MCF 10A (cell line): ENCODE data around the gene PLXDC2. TPM values are rescaled to one million over a fixed set of nuclear protein-coding genes. Genes with fewer than 3 reads are reported as not detected.

Experiments
- BruUV-seq: library from RNA; stranded (reverse); fragments of 400-500 nt; replicated peaks from 2 replicates; lab custom pipeline; 2021; lab: Mats Ljungman, UMichigan
- CTCF ChIA-PET: fragments of 300-600 bp; sonication (Branson Sonifier 250); formaldehyde crosslinking; extraction: SDS; loops from one replicate; lab custom pipeline; 2021; ENCODE audit warnings: antibody characterized with exemption, inconsistent platforms; lab: Yijun Ruan, JAX
- POLR2A ChIA-PET: fragments of 300-600, 350-650 bp; sonication (Branson Sonifier 250); formaldehyde crosslinking; extraction: SDS; loops from one replicate; lab custom pipeline; 2020; ENCODE audit warnings: antibody characterized with exemption, inconsistent platforms; lab: Yijun Ruan, JAX
- DNase-seq: peaks from one replicate; pipeline ENCODE4 v3.0.0-alpha.2; 2018; ENCODE audit not compliant: unreplicated experiment
- H3K27ac Mint-ChIP-seq: one replicate; pipeline ENCODE4 v1.8.0; 2022; ENCODE audit warnings: mild to moderate bottlenecking, low read depth, mixed read lengths; ENCODE audit not compliant: unreplicated experiment
- H3K27me3 Mint-ChIP-seq: one replicate; pipeline ENCODE4 v1.8.0; 2022; ENCODE audit warnings: mixed read lengths; ENCODE audit not compliant: insufficient read depth, unreplicated experiment
- H3K36me3 Mint-ChIP-seq: one replicate; pipeline ENCODE4 v1.8.0; 2022; ENCODE audit warnings: mild to moderate bottlenecking, moderate library complexity, mixed read lengths; ENCODE audit not compliant: insufficient read depth, unreplicated experiment
- H3K4me1 Mint-ChIP-seq: one replicate; pipeline ENCODE4 v1.8.0; 2022; ENCODE audit warnings: mixed read lengths; ENCODE audit not compliant: insufficient read depth, unreplicated experiment
- H3K4me3 Mint-ChIP-seq: one replicate; pipeline ENCODE4 v1.8.0; 2022; ENCODE audit warnings: mild to moderate bottlenecking, moderate library complexity, mixed read lengths; ENCODE audit not compliant: unreplicated experiment
- H3K9me3 Mint-ChIP-seq: one replicate; pipeline ENCODE4 v1.8.0; 2022; ENCODE audit warnings: mixed read lengths; ENCODE audit not compliant: unreplicated experiment
- CTCF ChIP-seq: fragments of 200-600 bp; IDR thresholded peaks from one replicate; pipeline ENCODE4 v1.8.0; 2022; ENCODE audit warnings: antibody characterized with exemption, mild to moderate bottlenecking; ENCODE audit not compliant: unreplicated experiment
- intact Hi-C: fragments of 100-400 bp; cut with micrococcal nuclease; formaldehyde crosslinking; loops from 2 replicates; pipeline ENCODE4 v1.14.1; 2022
- total RNA-seq: library from RNA; stranded (reverse); gene quantifications from 2 replicates; pipeline ENCODE4 v1.2.3, GENCODE V29; 2022

The PLXDC2 gene
- total RNA-seq, 1 experiment from 2014 or later = 23.3 TPM

- Mint-ChIP-seq H3K4me3 (no peak overlapping the region), H3K27me3 (no peaks in the 10 kb centered on the region), H3K9me3 (peaks cover 8% of the 10 kb centered on the region), H3K4me1 (peaks cover 10% of the 10 kb centered on the region), H3K27ac (no peak overlapping the region), H3K36me3 (no peaks in the 10 kb centered on the region)
- TF ChIP-seq CTCF = no peak
- BruUV-seq = no TSS peak
- CTCF ChIA-PET = no interaction called here
- POLR2A ChIA-PET = interaction anchor here (0.7 kb wide), 1 partner anchor 11 kb away, joined by 3 read pairs; no protein-coding TSS in a partner anchor
- intact Hi-C loops = no loop called here
- DNase-seq = no peak
Observed at GRCh38 chr10:20013991-20014750, 197.9 kb downstream of the PLXDC2 start.

- H3K27me3 Mint-ChIP-seq = no peaks in the 10 kb centered on the region
- H3K27ac Mint-ChIP-seq = no peak overlapping the region
- H3K4me3 Mint-ChIP-seq = no peak overlapping the region
- peaks cover 16% of the 10 kb centered on the region for H3K4me1 Mint-ChIP-seq
- POLR2A ChIA-PET = interaction anchor here (1.2 kb wide), 1 partner anchor 11 kb away, joined by 3 read pairs; no protein-coding TSS in a partner anchor
- no peak for TF ChIP-seq CTCF
- no TSS peak for BruUV-seq
- peak; percentile 63 for DNase-seq
- intact Hi-C loops = no loop called here
- CTCF ChIA-PET = no interaction called here
- peaks cover 8% of the 10 kb centered on the region for H3K9me3 Mint-ChIP-seq
- no peaks in the 10 kb centered on the region for H3K36me3 Mint-ChIP-seq
Observed at GRCh38 chr10:20017961-20018360, 201.7 kb downstream of the PLXDC2 start.

- peaks cover 11% of the 10 kb centered on the region for H3K4me1 Mint-ChIP-seq
- no TSS peak for BruUV-seq
- H3K4me3 Mint-ChIP-seq = no peak overlapping the region
- ChIA-PET POLR2A (no interaction called here), CTCF (interaction anchor here (1.2 kb wide), 1 partner anchor 10 kb away, joined by 3 read pairs; no protein-coding TSS in a partner anchor)
- intact Hi-C loops = no loop called here
- no peak for TF ChIP-seq CTCF
- H3K9me3 Mint-ChIP-seq = peaks cover 2% of the 10 kb centered on the region
- DNase-seq = no peak
- H3K36me3 Mint-ChIP-seq = no peaks in the 10 kb centered on the region
- no peak overlapping the region for H3K27ac Mint-ChIP-seq
- no peaks in the 10 kb centered on the region for H3K27me3 Mint-ChIP-seq
Observed at GRCh38 chr10:20020677-20021076, 204.4 kb downstream of the PLXDC2 start.

GRCh38 chr10:20029523-20029922, 213.3 kb downstream of the PLXDC2 start:
- H3K4me1 Mint-ChIP-seq = peaks cover under 1% of the 10 kb centered on the region
- no TSS peak for BruUV-seq
- CTCF ChIA-PET = interaction anchor here (1.6 kb wide), 1 partner anchor 15 kb away, joined by 3 read pairs; no protein-coding TSS in a partner anchor
- no peak overlapping the region for H3K4me3 Mint-ChIP-seq
- intact Hi-C loops = no loop called here
- DNase-seq = no peak
- no peak overlapping the region for H3K27ac Mint-ChIP-seq
- H3K27me3 Mint-ChIP-seq = no peaks in the 10 kb centered on the region
- no peak for TF ChIP-seq CTCF
- H3K9me3 Mint-ChIP-seq = no peaks in the 10 kb centered on the region
- POLR2A ChIA-PET = interaction anchor here (0.7 to 1.3 kb wide), 3 partner anchors 11 to 107 kb away, joined by 3 to 4 read pairs (median 3); no protein-coding TSS in a partner anchor
- H3K36me3 Mint-ChIP-seq = no peaks in the 10 kb centered on the region
